ENCODE measurements around the gene TMED6.
"Not testable (repeated sequence)": the region's sequence is repeated elsewhere in the genome, so short reads cannot be mapped to it uniquely, and the experiment has no call there.

The TMED6 gene

GRCh38 chr16:69296771-69297170 is 54.8 kb downstream of the TMED6 start:
- DNase-seq, result not testable (repeated sequence)

GRCh38 chr16:69294051-69294450 is 57.5 kb downstream of the TMED6 start:
- DNase-seq, result no peak

GRCh38 chr16:69293401-69293800 is 58.2 kb downstream of the TMED6 start:
- no peak for DNase-seq
